ENCODE results near the gene CYTH2.
A peak's percentile ranks its signal among the peaks of the same experiment; 100 is the strongest.

Gene CYTH2

GRCh38 chr19:48454150-48454730 is 14.9 kb upstream of the CYTH2 start:
- no peak for DNase-seq

- DNase-seq, result no peak
Measured at GRCh38 chr19:48455171-48455907, 13.8 kb upstream of the CYTH2 start, which contains the start of gene KCNJ14. KCNJ14 (plus strand) TSS chr19:48455574; CDS start chr19:48461725, 6,151 bp downstream.

- no peak for DNase-seq
Measured at GRCh38 chr19:48455908-48456562, 13.1 kb upstream of the CYTH2 start.

GRCh38 chr19:48456864-48457263 is 12.3 kb upstream of the CYTH2 start:
- DNase-seq, result no peak

GRCh38 chr19:48458016-48458415 is 11.2 kb upstream of the CYTH2 start:
- no peak for DNase-seq

GRCh38 chr19:48461651-48461981 is 7.6 kb upstream of the CYTH2 start:
- DNase-seq, result no peak

GRCh38 chr19:48461982-48462655 is 7.0 kb upstream of the CYTH2 start:
- no peak for DNase-seq

- DNase-seq, result no peak
Measured at GRCh38 chr19:48465215-48465614, 4.0 kb upstream of the CYTH2 start.

GRCh38 chr19:48466561-48467325 is 2.4 kb upstream of the CYTH2 start:
- no peak for DNase-seq

- DNase-seq, result peak; percentile 100
Measured at GRCh38 chr19:48468772-48469288, 339 bp upstream of the CYTH2 start.

- DNase-seq, result no peak
Measured at GRCh38 chr19:48469934-48470680, 938 bp downstream of the CYTH2 start.

GRCh38 chr19:48470856-48471255 is 1.7 kb downstream of the CYTH2 start:
- no peak for DNase-seq

GRCh38 chr19:48471836-48472235 is 2.7 kb downstream of the CYTH2 start:
- DNase-seq, result no peak

- DNase-seq, result no peak
Measured at GRCh38 chr19:48473161-48473966, 4.2 kb downstream of the CYTH2 start.

GRCh38 chr19:48474084-48474592 is 5.0 kb downstream of the CYTH2 start:
- DNase-seq, result no peak

- no peak for DNase-seq
Measured at GRCh38 chr19:48475369-48476068, 6.3 kb downstream of the CYTH2 start.

- DNase-seq, result no peak
Measured at GRCh38 chr19:48476176-48476575, 7.0 kb downstream of the CYTH2 start.

- DNase-seq, result no peak
Measured at GRCh38 chr19:48477067-48477685, 8.0 kb downstream of the CYTH2 start.

GRCh38 chr19:48477698-48478338 is 8.6 kb downstream of the CYTH2 start:
- no peak for DNase-seq

All from NCI-H748 treated with DMSO at 0.1 percent for 48 hours (cell line).